Measurements from ENCODE around the gene FGF14.

DNA sequence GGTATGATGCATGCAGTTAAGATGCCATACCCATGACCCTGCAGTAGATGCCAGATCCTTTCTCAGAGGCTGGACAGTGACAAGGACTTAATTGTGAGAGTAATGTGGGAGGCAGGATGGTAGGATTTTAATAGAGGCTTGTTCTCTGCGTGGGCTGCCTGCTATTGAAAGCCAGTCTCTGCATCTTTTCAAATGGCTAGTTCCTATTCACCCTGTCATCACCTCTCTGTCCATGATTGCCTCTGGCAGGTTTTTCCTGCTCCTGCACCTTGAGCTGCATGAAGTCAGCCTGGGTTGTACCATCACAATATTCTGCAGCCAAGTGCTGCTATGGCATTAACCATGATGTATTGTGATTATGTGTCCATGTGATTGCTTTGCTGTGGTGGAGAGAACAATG lies 508.8 kb downstream of the FGF14 start:
- TF ChIP-seq, protein P1, sequence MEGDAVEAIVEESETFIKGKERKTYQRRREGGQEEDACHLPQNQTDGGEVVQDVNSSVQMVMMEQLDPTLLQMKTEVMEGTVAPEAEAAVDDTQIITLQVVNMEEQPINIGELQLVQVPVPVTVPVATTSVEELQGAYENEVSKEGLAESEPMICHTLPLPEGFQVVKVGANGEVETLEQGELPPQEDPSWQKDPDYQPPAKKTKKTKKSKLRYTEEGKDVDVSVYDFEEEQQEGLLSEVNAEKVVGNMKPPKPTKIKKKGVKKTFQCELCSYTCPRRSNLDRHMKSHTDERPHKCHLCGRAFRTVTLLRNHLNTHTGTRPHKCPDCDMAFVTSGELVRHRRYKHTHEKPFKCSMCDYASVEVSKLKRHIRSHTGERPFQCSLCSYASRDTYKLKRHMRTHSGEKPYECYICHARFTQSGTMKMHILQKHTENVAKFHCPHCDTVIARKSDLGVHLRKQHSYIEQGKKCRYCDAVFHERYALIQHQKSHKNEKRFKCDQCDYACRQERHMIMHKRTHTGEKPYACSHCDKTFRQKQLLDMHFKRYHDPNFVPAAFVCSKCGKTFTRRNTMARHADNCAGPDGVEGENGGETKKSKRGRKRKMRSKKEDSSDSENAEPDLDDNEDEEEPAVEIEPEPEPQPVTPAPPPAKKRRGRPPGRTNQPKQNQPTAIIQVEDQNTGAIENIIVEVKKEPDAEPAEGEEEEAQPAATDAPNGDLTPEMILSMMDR (IDR thresholded peaks at IDR 0.05) = no peak
- no peak for TF ChIP-seq POLR2A (IDR thresholded peaks at IDR 0.05)
